Progenitor cell of endocrine pancreas (in vitro differentiated cells): ENCODE measurements around the gene SEMA4G. TPM values are rescaled to one million over a fixed set of nuclear protein-coding genes. Genes with fewer than 3 reads are reported as not detected.

ENCODE experiments used
- DNase-seq: peaks from one replicate; pipeline ENCODE4 v3.0.0; 2021; ENCODE audit warnings: low spot score; ENCODE audit not compliant: unreplicated experiment
- H3K27ac Mint-ChIP-seq: 2 replicates; pipeline ENCODE4 v1.8.0; 2021; ENCODE audit warnings: mild to moderate bottlenecking, moderate library complexity, mixed read lengths
- H3K27me3 Mint-ChIP-seq: 2 replicates; pipeline ENCODE4 v1.8.0; 2021; ENCODE audit warnings: mixed read lengths
- H3K36me3 Mint-ChIP-seq: 2 replicates; pipeline ENCODE4 v1.8.0; 2022; ENCODE audit warnings: mixed read lengths; ENCODE audit not compliant: insufficient read depth
- H3K4me1 Mint-ChIP-seq: 2 replicates; pipeline ENCODE4 v1.8.0; 2021; ENCODE audit warnings: low read depth, mixed read lengths
- H3K4me3 Mint-ChIP-seq: 2 replicates; pipeline ENCODE4 v1.8.0; 2021; ENCODE audit warnings: low read depth, mild to moderate bottlenecking, moderate library complexity, mixed read lengths
- H3K9me3 Mint-ChIP-seq: 2 replicates; pipeline ENCODE4 v1.8.0; 2021; ENCODE audit warnings: low read depth, mixed read lengths
- CTCF ChIP-seq: fragments of 200-600 bp; sonication (generic); IDR thresholded peaks from one replicate; pipeline ENCODE4 v1.5.0; 2021; ENCODE audit warnings: antibody characterized with exemption, mild to moderate bottlenecking; ENCODE audit not compliant: unreplicated experiment
- total RNA-seq: library from RNA; stranded (reverse); gene quantifications from 2 replicates; pipeline ENCODE4 v1.2.1, GENCODE V29; 2021

Gene SEMA4G
- total RNA-seq, 1 donor from 2014 or later = 62.3 TPM

DNA sequence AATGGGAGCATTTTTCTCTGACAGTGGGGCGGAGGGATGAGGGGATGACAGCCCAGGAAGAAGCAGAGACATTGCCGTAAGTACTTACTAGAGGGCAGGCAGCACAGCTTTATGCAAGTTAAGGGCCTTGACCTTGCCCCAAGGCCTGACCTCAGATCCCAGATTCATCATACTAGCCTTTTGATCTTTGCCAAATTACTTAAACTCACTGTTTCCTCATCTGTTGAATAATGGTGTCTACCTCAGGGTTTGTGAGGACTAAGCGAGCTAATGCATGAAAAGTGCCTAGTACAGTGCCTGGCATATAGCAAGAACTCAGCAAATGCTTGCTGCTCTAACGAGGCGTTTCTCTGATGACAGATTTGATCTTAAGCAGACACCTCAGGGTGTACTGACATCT lies 3.5 kb upstream of the SEMA4G start:
- peaks cover 11% of the 10 kb centered on the region for H3K4me1 Mint-ChIP-seq
- H3K36me3 Mint-ChIP-seq = peaks cover 5% of the 10 kb centered on the region
- H3K9me3 Mint-ChIP-seq = no peaks in the 10 kb centered on the region
- no peak for DNase-seq
- H3K27me3 Mint-ChIP-seq = no peaks in the 10 kb centered on the region
- no peak overlapping the region for H3K27ac Mint-ChIP-seq
- H3K4me3 Mint-ChIP-seq = no peak overlapping the region
- TF ChIP-seq CTCF = no peak

DNA sequence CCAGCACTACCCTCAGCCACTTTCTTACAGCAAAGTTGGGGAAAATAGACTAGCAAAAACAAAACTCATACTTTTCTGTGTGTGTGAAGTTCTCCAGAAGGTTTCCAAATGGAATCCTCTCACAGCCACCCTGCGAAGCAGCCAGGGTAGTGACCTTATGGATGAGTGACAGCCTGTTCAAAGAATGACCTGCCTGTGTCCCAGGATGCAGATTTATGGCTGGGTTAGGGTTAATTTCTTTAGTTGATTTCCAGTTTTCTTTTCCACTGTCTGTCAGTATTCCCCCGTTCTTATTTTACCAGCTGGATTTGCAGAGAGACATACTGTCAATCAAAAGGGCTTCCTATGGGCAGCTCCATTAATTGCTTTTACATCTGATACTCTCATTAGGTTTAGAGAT lies 2.4 kb upstream of the SEMA4G start:
- Mint-ChIP-seq H3K4me3 (no peak overlapping the region), H3K4me1 (peaks cover 22% of the 10 kb centered on the region), H3K27me3 (no peaks in the 10 kb centered on the region), H3K27ac (no peak overlapping the region), H3K36me3 (peaks cover 5% of the 10 kb centered on the region), H3K9me3 (no peaks in the 10 kb centered on the region)
- TF ChIP-seq CTCF = no peak
- DNase-seq = no peak

GRCh38 chr10:100967332-100967731 lies 2.0 kb upstream of the SEMA4G start:
- Mint-ChIP-seq H3K4me3 (no peak overlapping the region), H3K27me3 (no peaks in the 10 kb centered on the region), H3K36me3 (peaks cover 4% of the 10 kb centered on the region), H3K27ac (no peak overlapping the region), H3K9me3 (no peaks in the 10 kb centered on the region), H3K4me1 (peaks cover 26% of the 10 kb centered on the region)
- DNase-seq = no peak
- TF ChIP-seq CTCF = no peak

- Mint-ChIP-seq H3K9me3 (no peaks in the 10 kb centered on the region), H3K27ac (no peak overlapping the region), H3K36me3 (no peaks in the 10 kb centered on the region), H3K4me1 (peaks cover 31% of the 10 kb centered on the region), H3K4me3 (peak overlapping the region; percentile 79), H3K27me3 (no peaks in the 10 kb centered on the region)
- no peak for TF ChIP-seq CTCF
- no peak for DNase-seq
Measured at GRCh38 chr10:100968062-100968736, 1.1 kb upstream of the SEMA4G start.

DNA sequence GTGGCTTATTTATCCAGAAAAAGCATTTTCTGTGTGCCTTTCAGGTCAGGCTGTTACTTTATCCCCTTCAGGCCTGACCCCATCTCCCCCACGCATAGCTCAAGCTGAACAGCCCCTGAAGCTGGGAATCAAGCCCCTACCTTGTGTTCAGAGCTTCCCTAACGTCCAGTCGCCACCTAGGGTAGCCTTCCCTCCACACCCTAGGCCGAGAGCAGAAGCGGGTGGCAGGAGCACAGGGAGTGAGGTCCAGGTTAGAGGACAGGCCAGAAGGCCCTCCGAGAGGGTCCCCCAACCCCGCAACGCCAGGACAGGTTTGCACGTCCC lies 479 bp upstream of the SEMA4G start:
- Mint-ChIP-seq H3K4me1 (peaks cover 31% of the 10 kb centered on the region), H3K4me3 (peak overlapping the region; percentile 79), H3K9me3 (no peaks in the 10 kb centered on the region), H3K27ac (no peak overlapping the region), H3K36me3 (peaks cover 3% of the 10 kb centered on the region), H3K27me3 (no peaks in the 10 kb centered on the region)
- no peak for DNase-seq
- no peak for TF ChIP-seq CTCF
